HCT116 (cell line): ENCODE data around the gene QKI. TPM values are rescaled to one million over a fixed set of nuclear protein-coding genes. Genes with fewer than 3 reads are reported as not detected.
"Not testable (repeated sequence)": the region's sequence is repeated elsewhere in the genome, so short reads cannot be mapped to it uniquely, and the experiment has no call there.

Source experiments
- ATAC-seq: fragments of 200-7000 bp; cut with Tn5 transposase; 2 replicates; pipeline ENCODE4 v1.9.1; 2020; ENCODE audit warnings: mild to moderate bottlenecking, moderate library complexity
- BruUV-seq: library from RNA; stranded (reverse); fragments of 400-500 nt; replicated peaks from 2 replicates; lab custom pipeline; 2021; lab: Mats Ljungman, UMichigan
- CTCF ChIA-PET: fragments of 300-600 bp; sonication (Branson Sonifier 250); formaldehyde crosslinking; loops from one replicate; lab custom pipeline; 2021; ENCODE audit warnings: antibody characterized with exemption; lab: Charles Lee
- POLR2A ChIA-PET: fragments of 300-600, 350-600 bp; sonication (Branson Sonifier 250); formaldehyde crosslinking; loops from one replicate; lab custom pipeline; 2021; ENCODE audit warnings: antibody characterized with exemption; lab: Charles Lee
- RAD21 ChIA-PET, 2 experiments: fragments of 300-600 bp; sonication (Branson Sonifier 250); formaldehyde crosslinking; loops; one replicate each; lab custom pipeline; 2023; ENCODE audit warnings: low total read pairs in 2 of 2; ENCODE audit not compliant: uncharacterized antibody in 2 of 2, unreplicated experiment in 2 of 2, low non-redundant PET in 1 of 2; lab: Charles Lee
- DNase-seq: peaks from one replicate; pipeline ENCODE4 v3.0.0-alpha.2; 2010; ENCODE audit warnings: low read depth, low spot score
- H2AFZ ChIP-seq: fragments of 200-600 bp; shearing (Covaris generic), sonication (generic); 2 replicates; pipeline ENCODE4 v1.6.1; 2017; ENCODE audit warnings: low read depth, mixed run types, mixed read lengths, antibody characterized with exemption, low read length; ENCODE audit not compliant: poor library complexity, severe bottlenecking
- H3K27ac ChIP-seq: 2 replicates; pipeline ENCODE4 v1.5.1; 2012; ENCODE audit warnings: low read depth, low read length
- H3K27me3 ChIP-seq: fragments of 200-600 bp; sonication (generic); 2 replicates; pipeline ENCODE4 v1.6.1; 2016; ENCODE audit warnings: mixed run types, low read length, mixed read lengths; ENCODE audit not compliant: insufficient read depth
- H3K36me3 ChIP-seq, 2 experiments: fragments of 200-500 bp in 1 of 2; fragments of 200-600 bp in 1 of 2; sonication (Bioruptor generic) in 1 of 2; sonication (generic) in 1 of 2; 2 replicates each; pipeline versions ENCODE4 v1.5.1 to v1.6.1; 2014 to 2016; ENCODE audit warnings: low read length in 2 of 2, inconsistent platforms in 1 of 2, mixed read lengths in 1 of 2, mixed run types in 1 of 2; ENCODE audit not compliant: insufficient read depth in 2 of 2, control insufficient read depth in 1 of 2
- H3K4me1 ChIP-seq, 2 experiments: fragments of 200-600 bp in 1 of 2; sonication (generic) in 1 of 2; 2 replicates each; pipeline versions ENCODE4 v1.5.1 to v1.6.1; 2012 to 2017; ENCODE audit warnings: low read length in 2 of 2, inconsistent platforms in 1 of 2, mild to moderate bottlenecking in 1 of 2, mixed read lengths in 1 of 2, mixed run types in 1 of 2, moderate library complexity in 1 of 2; ENCODE audit not compliant: insufficient read depth in 2 of 2, control insufficient read depth in 1 of 2
- H3K4me2 ChIP-seq: fragments of 200-600 bp; sonication (generic); 2 replicates; pipeline ENCODE4 v1.6.1; 2017; ENCODE audit warnings: mixed run types, low read length, mixed read lengths
- H3K4me3 ChIP-seq, 2 experiments: fragments of 200-600 bp in 1 of 2; sonication (generic) in 1 of 2; replicated peaks in 1 of 2; 2 replicates each; pipeline ENCODE4 v1.5.1; 2011 to 2016; ENCODE audit warnings: low read length in 2 of 2, control low read depth in 1 of 2, low read depth in 1 of 2, mild to moderate bottlenecking in 1 of 2, mixed read lengths in 1 of 2, mixed run types in 1 of 2
- H3K79me2 ChIP-seq: fragments of 200-600 bp; sonication (generic); 2 replicates; pipeline ENCODE4 v1.6.1; 2017; ENCODE audit warnings: mild to moderate bottlenecking, mixed run types, low read length, moderate library complexity, mixed read lengths; ENCODE audit not compliant: insufficient read depth
- H3K9ac ChIP-seq: fragments of 200-600 bp; sonication (generic); 2 replicates; pipeline ENCODE4 v1.6.1; 2016; ENCODE audit warnings: low read length, mixed read lengths
- H3K9me2 ChIP-seq: fragments of 200-600 bp; sonication (generic), shearing (Covaris generic); 2 replicates; pipeline ENCODE4 v1.6.1; 2017; ENCODE audit warnings: mixed run types, mild to moderate bottlenecking, moderate library complexity; ENCODE audit not compliant: insufficient read depth
- H3K9me3 ChIP-seq, 2 experiments: fragments of 200-500 bp in 1 of 2; fragments of 200-600 bp in 1 of 2; sonication (Bioruptor generic) in 1 of 2; sonication (generic) in 1 of 2; 2 replicates each; pipeline ENCODE4 v1.6.1; 2014 to 2017; ENCODE audit warnings: low read length in 2 of 2, mixed read lengths in 2 of 2, inconsistent platforms in 1 of 2, low read depth in 1 of 2, mild to moderate bottlenecking in 1 of 2, mixed run types in 1 of 2, moderate library complexity in 1 of 2; ENCODE audit not compliant: control insufficient read depth in 1 of 2, insufficient read depth in 1 of 2
- H4K20me1 ChIP-seq: fragments of 200-600 bp; sonication (generic), shearing (Covaris generic); 2 replicates; pipeline ENCODE4 v1.6.1; 2017; ENCODE audit warnings: mixed run types, mild to moderate bottlenecking, moderate library complexity; ENCODE audit not compliant: insufficient read depth
- CBX3 ChIP-seq: IDR thresholded peaks from 2 replicates; pipeline ENCODE4 v1.6.1; 2012; ENCODE audit warnings: low read depth
- CTCF ChIP-seq, 3 experiments: fragments of 200-600 bp in 1 of 3; sonication (generic) in 1 of 3; IDR thresholded peaks in 2 of 3; conservative IDR thresholded peaks in 1 of 3; 2 replicates each; pipeline ENCODE4 v1.5.1; 2012 to 2017; ENCODE audit warnings: low read depth in 2 of 3, low read length in 2 of 3, antibody characterized with exemption in 1 of 3, borderline replicate concordance in 1 of 3, control low read depth in 1 of 3, mild to moderate bottlenecking in 1 of 3, mixed read lengths in 1 of 3, mixed run types in 1 of 3, moderate library complexity in 1 of 3; ENCODE audit not compliant: insufficient read depth in 1 of 3
- EGR1 ChIP-seq: IDR thresholded peaks from 2 replicates; pipeline ENCODE4 v1.6.1; 2012; ENCODE audit warnings: low read depth
- ELF1 ChIP-seq: IDR thresholded peaks from 2 replicates; pipeline ENCODE4 v1.6.1; 2012; ENCODE audit warnings: low read depth, borderline replicate concordance
- EZH2 ChIP-seq: fragments of 200-600 bp; sonication (generic); IDR thresholded peaks from 2 replicates; pipeline ENCODE4 v1.6.1; 2017; ENCODE audit warnings: antibody characterized with exemption, mixed run types
- FOSL1 ChIP-seq: IDR thresholded peaks from 2 replicates; pipeline ENCODE4 v1.6.1; 2012; ENCODE audit warnings: low read depth
- JUND ChIP-seq: IDR thresholded peaks from 2 replicates; pipeline ENCODE4 v1.6.1; 2012
- MAX ChIP-seq: IDR thresholded peaks from 2 replicates; pipeline ENCODE4 v1.6.1; 2012
- POLR2A ChIP-seq: IDR thresholded peaks from 2 replicates; pipeline ENCODE4 v1.7.0; 2011; ENCODE audit warnings: borderline replicate concordance; ENCODE audit not compliant: insufficient read depth, insufficient read length; ENCODE audit errors: extremely low read depth
- POLR2AphosphoS5 ChIP-seq: IDR thresholded peaks from 2 replicates; pipeline ENCODE4 v1.6.1; 2011; ENCODE audit warnings: mild to moderate bottlenecking, low read depth, low read length, moderate library complexity
- RAD21 ChIP-seq: IDR thresholded peaks from 2 replicates; pipeline ENCODE4 v1.6.1; 2012; ENCODE audit warnings: low read depth, mild to moderate bottlenecking
- REST ChIP-seq: IDR thresholded peaks from 2 replicates; pipeline ENCODE4 v1.6.1; 2012; ENCODE audit warnings: low read depth
- SIN3A ChIP-seq: IDR thresholded peaks from 2 replicates; pipeline ENCODE4 v1.6.1; 2012; ENCODE audit warnings: low read depth
- SP1 ChIP-seq: IDR thresholded peaks from 2 replicates; pipeline ENCODE4 v1.6.1; 2012; ENCODE audit warnings: low read depth
- SRF ChIP-seq: IDR thresholded peaks from 2 replicates; pipeline ENCODE4 v1.6.1; 2012; ENCODE audit warnings: low read depth
- TCF7L2 ChIP-seq: IDR thresholded peaks from 2 replicates; pipeline ENCODE4 v1.7.0; 2011; ENCODE audit warnings: borderline replicate concordance, inconsistent platforms; ENCODE audit not compliant: insufficient read depth, insufficient read length; ENCODE audit errors: extremely low read depth
- YY1 ChIP-seq: IDR thresholded peaks from 2 replicates; pipeline ENCODE4 v1.6.1; 2011; ENCODE audit warnings: low read length, low read depth, moderate library complexity, mild to moderate bottlenecking; ENCODE audit not compliant: insufficient replicate concordance; ENCODE audit errors: extremely low read depth
- ZFX ChIP-seq: fragments of 450-650 bp; IDR thresholded peaks from 2 replicates; pipeline ENCODE4 v1.6.1; 2017
- ZNF274 ChIP-seq: fragments of 200-500 bp; sonication (Bioruptor generic); IDR thresholded peaks from 2 replicates; pipeline ENCODE4 v1.6.1; 2014; ENCODE audit warnings: mild to moderate bottlenecking, low read depth, low read length, inconsistent platforms
- intact Hi-C: fragments of 100-400 bp; cut with micrococcal nuclease; formaldehyde crosslinking; loops from 2 replicates; pipeline ENCODE4 v1.10.0; 2022
- total RNA-seq: library from RNA; stranded (reverse); gene quantifications from one replicate; pipeline ENCODE4 v1.2.1, GENCODE V29; 2021; ENCODE audit not compliant: unreplicated experiment

QKI gene
- total RNA-seq, 1 experiment from 2014 or later, result 35.3 TPM

- intact Hi-C loops, result no loop called here
- no peak overlapping the region for H3K4me3 ChIP-seq
- TF ChIP-seq SIN3A (no peak), TCF7L2 (no peak), POLR2A (no peak), YY1 (no peak), ELF1 (no peak), SP1 (no peak), SRF (no peak), CBX3 (no peak), FOSL1 (no peak), ZNF274 (no peak), JUND (no peak), EGR1 (no peak), ZFX (no peak), POLR2AphosphoS5 (no peak), RAD21 (no peak), EZH2 (no peak), CTCF (IDR thresholded peaks at IDR 0.05 in 2 of 3, conservative IDR thresholded peaks at IDR 0.05 in 1 of 3; ENCODE audit: borderline replicate concordance in 1 of 3, insufficient read depth in 1 of 3, low read depth in 2 of 3, low read length in 2 of 3) (no peak), REST (no peak), MAX (no peak)
- no peaks in the 10 kb centered on the region for H3K36me3 ChIP-seq
- H3K27ac ChIP-seq, result no peak overlapping the region
- no peaks in the 10 kb centered on the region for H3K4me1 ChIP-seq
- H4K20me1 ChIP-seq, result no peaks in the 10 kb centered on the region
- no peak overlapping the region for H3K9ac ChIP-seq
- no peak overlapping the region for H3K4me2 ChIP-seq
- ATAC-seq (no peak), DNase-seq (no peak)
- no peaks in the 10 kb centered on the region; the same call in 1 of the 2 replicates for H3K79me2 ChIP-seq
- CTCF ChIA-PET, result no interaction called here
- POLR2A ChIA-PET, result no interaction called here
- no peaks in the 10 kb centered on the region for H3K9me2 ChIP-seq
- BruUV-seq, result no TSS peak
- RAD21 ChIA-PET, result no interaction called here
- H3K9me3 ChIP-seq, result peaks cover 0 to 5% of the 10 kb centered on the region in 2 experiments; a peak in 1 of 4 replicates
- no peak overlapping the region for H2AFZ ChIP-seq
- H3K27me3 ChIP-seq, result no peaks in the 10 kb centered on the region
Observed at GRCh38 chr6:163474581-163474980, 60.1 kb downstream of the QKI start.

- H2AFZ ChIP-seq, H3K9ac ChIP-seq, H3K79me2 ChIP-seq, H3K4me3 ChIP-seq, H3K36me3 ChIP-seq, H3K27me3 ChIP-seq, POLR2A ChIA-PET, H4K20me1 ChIP-seq, DNase-seq, H3K9me3 ChIP-seq, BruUV-seq, CTCF ChIA-PET, H3K27ac ChIP-seq, intact Hi-C loops, ATAC-seq, H3K9me2 ChIP-seq, H3K4me1 ChIP-seq, H3K4me2 ChIP-seq: not testable (repeated sequence)
- RAD21 ChIA-PET, result interaction anchor here in 1 of 2 experiments (0.6 kb wide), 1 partner anchor 62 kb away, joined by 5 read pairs; no protein-coding TSS in a partner anchor
Observed at GRCh38 chr6:163476946-163477345, 62.4 kb downstream of the QKI start.
